HepG2 (cell line): Measurements from ENCODE around the gene POU2F1. TPM values are rescaled to one million over a fixed set of nuclear protein-coding genes. Genes with fewer than 3 reads are reported as not detected.

Experiments
- ATAC-seq: fragments of 200-7000 bp; cut with Tn5 transposase; 3 replicates; pipeline ENCODE4 v1.9.1; 2020; ENCODE audit warnings: mild to moderate bottlenecking, moderate library complexity
- BruUV-seq: library from RNA; stranded (reverse); fragments of 400-500 nt; replicated peaks from 2 replicates; lab custom pipeline; 2021; lab: Mats Ljungman, UMichigan
- CTCF ChIA-PET: fragments of 300-600 bp; formaldehyde crosslinking; extraction: SDS; loops from one replicate; lab custom pipeline; 2021; ENCODE audit warnings: low total read pairs, inconsistent platforms, low intra/inter-chr PET ratio; lab: Yijun Ruan, JAX
- POLR2A ChIA-PET: fragments of 350-600 bp; sonication (Branson Sonifier 250); formaldehyde crosslinking; loops from one replicate; lab custom pipeline; 2020; ENCODE audit warnings: antibody characterized with exemption, inconsistent platforms; lab: Yijun Ruan, JAX
- DNase-seq: peaks from one replicate; pipeline ENCODE4 v3.0.0-alpha.2; 2015; ENCODE audit warnings: low spot score
- FAIRE-seq: peaks from 3 replicates; lab custom pipeline; 2011; peaks lifted over from hg19 to GRCh38; lab: Jason Lieb, UNC
- H2AFZ ChIP-seq: one replicate; pipeline ENCODE4 v1.6.1; 2011; ENCODE audit warnings: low read length, inconsistent platforms
- H3K27ac ChIP-seq: fragments of 300-600 bp; 3 replicates; pipeline ENCODE4 v1.8.0; 2011; ENCODE audit warnings: mixed run types, mild to moderate bottlenecking, mixed read lengths, low read length, inconsistent platforms; ENCODE audit not compliant: insufficient read depth; ENCODE audit errors: extremely low read length
- H3K27me3 ChIP-seq, 2 experiments: fragments of 200-600 bp in 1 of 2; 2 replicates in 1 of 2; 3 replicates in 1 of 2; pipeline versions ENCODE4 v1.6.0 to v1.8.0; 2011; ENCODE audit warnings: low read length in 2 of 2, mild to moderate bottlenecking in 2 of 2, moderate library complexity in 2 of 2, inconsistent platforms in 1 of 2; ENCODE audit not compliant: insufficient read depth in 2 of 2, control insufficient read depth in 1 of 2
- H3K36me3 ChIP-seq, 2 experiments: fragments of 200-600 bp in 1 of 2; replicated peaks in 1 of 2; 2 replicates in 1 of 2; 3 replicates in 1 of 2; pipeline versions ENCODE4 v1.5.1 to v1.8.0; 2011; ENCODE audit warnings: low read length in 2 of 2, inconsistent platforms in 1 of 2; ENCODE audit not compliant: insufficient read depth in 2 of 2, control insufficient read depth in 1 of 2
- H3K4me1 ChIP-seq: 2 replicates; pipeline ENCODE4 v1.5.1; 2012; ENCODE audit warnings: low read length, inconsistent platforms; ENCODE audit not compliant: insufficient read depth
- H3K4me2 ChIP-seq: 2 replicates; pipeline ENCODE4 v1.6.0; 2011; ENCODE audit warnings: low read depth, low read length, inconsistent platforms
- H3K4me3 ChIP-seq, 3 experiments: fragments of 200-600 bp in 1 of 3; sonication (generic), shearing (Covaris generic) in 1 of 3; replicated peaks in 1 of 3; 2 replicates each; pipeline ENCODE4 v1.5.1; 2011 to 2016; ENCODE audit warnings: low read length in 3 of 3, inconsistent platforms in 2 of 3, low read depth in 2 of 3, mild to moderate bottlenecking in 2 of 3, control low read depth in 1 of 3, mixed read lengths in 1 of 3; ENCODE audit not compliant: insufficient read depth in 1 of 3
- H3K79me2 ChIP-seq: one replicate; pipeline ENCODE4 v1.6.1; 2011; ENCODE audit warnings: low read length, inconsistent platforms; ENCODE audit not compliant: insufficient read depth
- H3K9ac ChIP-seq: 2 replicates; pipeline ENCODE4 v1.6.0; 2011; ENCODE audit warnings: mild to moderate bottlenecking, low read depth, low read length, inconsistent platforms; ENCODE audit not compliant: insufficient read depth
- H3K9me3 ChIP-seq: 2 replicates; pipeline ENCODE4 v1.5.1; 2012; ENCODE audit warnings: mild to moderate bottlenecking, low read length
- H4K20me1 ChIP-seq: 2 replicates; pipeline ENCODE4 v1.6.0; 2011; ENCODE audit warnings: inconsistent platforms, mild to moderate bottlenecking, low read length, moderate library complexity; ENCODE audit not compliant: insufficient read depth
- DNMT1 ChIP-seq: sonication (generic); formaldehyde crosslinking; IDR thresholded peaks from 2 replicates; pipeline ENCODE4 v1.5.1; 2020; ENCODE audit warnings: mild to moderate bottlenecking, missing genetic modification reagents
- MATR3 ChIP-seq: sonication (generic); formaldehyde crosslinking; IDR thresholded peaks from 2 replicates; pipeline ENCODE4 v1.4.0; 2020; ENCODE audit warnings: missing genetic modification reagents
- MEIS2 ChIP-seq: sonication (generic); formaldehyde crosslinking; IDR thresholded peaks from 2 replicates; pipeline ENCODE4 v1.9.0; 2021; ENCODE audit warnings: mild to moderate bottlenecking, missing genetic modification reagents
- TBP ChIP-seq: sonication (generic); formaldehyde crosslinking; IDR thresholded peaks from 2 replicates; pipeline ENCODE4 v1.5.0; 2020; ENCODE audit warnings: missing genetic modification reagents
- ZBTB7B ChIP-seq: sonication (generic); formaldehyde crosslinking; IDR thresholded peaks from 2 replicates; pipeline ENCODE4 v1.4.0; 2020; ENCODE audit warnings: missing genetic modification reagents
- ZNF260 ChIP-seq: sonication (generic); formaldehyde crosslinking; IDR thresholded peaks from 2 replicates; pipeline ENCODE4 v1.4.0; 2020; ENCODE audit warnings: missing genetic modification reagents, low read depth, mild to moderate bottlenecking, borderline replicate concordance
- ZNF34 ChIP-seq: sonication (generic); formaldehyde crosslinking; IDR thresholded peaks from 2 replicates; pipeline ENCODE4 v1.4.0; 2020; ENCODE audit warnings: mild to moderate bottlenecking, missing genetic modification reagents, borderline replicate concordance
- ZNF552 ChIP-seq: sonication (generic); formaldehyde crosslinking; IDR thresholded peaks from 2 replicates; pipeline ENCODE4 v1.9.0; 2022; ENCODE audit warnings: missing genetic modification reagents, mild to moderate bottlenecking, borderline replicate concordance
- ZNF703 ChIP-seq: sonication (generic); formaldehyde crosslinking; IDR thresholded peaks from 2 replicates; pipeline ENCODE4 v1.5.1; 2020; ENCODE audit warnings: missing genetic modification reagents, mild to moderate bottlenecking, moderate library complexity, borderline replicate concordance
- ZNF746 ChIP-seq: sonication (generic); formaldehyde crosslinking; IDR thresholded peaks from 2 replicates; pipeline ENCODE4 v1.8.0; 2022; ENCODE audit warnings: mild to moderate bottlenecking, missing genetic modification reagents
- WGBS: methylation state at CpG from one replicate; pipeline ENCODE4 v1.1.6; 2017; ENCODE audit warnings: low lambda C conversion rate; 5-methylcytosine and 5-hydroxymethylcytosine counted together
- in situ Hi-C: cut with HindIII; loops from 2 replicates; pipeline ENCODE4 v1.10.0; 2017; ENCODE audit warnings: low pct_unique_long_range_greater_than_20kb; ENCODE audit not compliant: extremely low pct_ligation_motif_present
- intact Hi-C: fragments of 100-400 bp; cut with micrococcal nuclease; formaldehyde crosslinking; loops from one replicate; pipeline ENCODE4 v1.10.0; 2022; ENCODE audit not compliant: unreplicated experiment
- polyA plus RNA-seq, 8 experiments: library from polyadenylated mRNA; depleted of rRNA in 3 of 8; stranded (reverse) in 7 of 8; unstranded in 1 of 8; fragments of >200 nt; fragmentation: Illumina TruSeq in 4 of 8; extraction: Trizol in 4 of 8; gene quantifications; 2 replicates each; pipeline versions ENCODE4 v1.2.1 to v1.2.3, GENCODE V29; 2011 to 2016; ENCODE audit warnings: low read depth in 4 of 8, missing spikeins in 1 of 8, mixed read lengths in 1 of 8; ENCODE audit not compliant: insufficient read depth in 1 of 8
- total RNA-seq, 5 experiments: library from RNA; depleted of rRNA; stranded (reverse); fragments of >200 nt; fragmentation: Illumina TruSeq; extraction: Trizol; gene quantifications; 2 replicates each; pipeline ENCODE4 v1.2.3, GENCODE V29; 2016; ENCODE audit warnings: low read depth in 1 of 5
- TF ChIP-seq, protein P1 (sequence below): sonication (generic); formaldehyde crosslinking; IDR thresholded peaks from 2 replicates; pipeline ENCODE4 v1.5.0; 2020; ENCODE audit warnings: missing genetic modification reagents
- TF ChIP-seq, protein P2 (sequence below): fragments of 450-650 bp; IDR thresholded peaks from 2 replicates; pipeline ENCODE4 v1.6.1; 2016
- TF ChIP-seq, protein P3 (sequence below): sonication (generic); formaldehyde crosslinking; IDR thresholded peaks from 2 replicates; pipeline ENCODE4 v1.8.0; 2022; ENCODE audit warnings: mild to moderate bottlenecking, missing genetic modification reagents, moderate library complexity

Gene POU2F1
- total and polyA plus RNA-seq, 2 of the 13 experiments (the other 11 are each of a cell fraction or from before 2014, with no cell fraction given), result 10.2 to 13.0 TPM

- BruUV-seq, result no TSS peak
- FAIRE-seq (no peak), ATAC-seq (no peak), DNase-seq (no peak)
- ChIA-PET POLR2A (no interaction called here), CTCF (no interaction called here)
- in situ Hi-C loops (no loop called here), intact Hi-C loops (no loop called here)
- Histone ChIP-seq H4K20me1 (no peaks in the 10 kb centered on the region), H3K4me1 (peaks cover 16% of the 10 kb centered on the region), H2AFZ (no peak overlapping the region), H3K9me3 (peaks cover 30% of the 10 kb centered on the region), H3K4me3 (no peak overlapping the region), H3K27ac (no peak overlapping the region), H3K9ac (no peak overlapping the region), H3K79me2 (peaks cover 5% of the 10 kb centered on the region), H3K27me3 (no peaks in the 10 kb centered on the region), H3K4me2 (no peak overlapping the region), H3K36me3 (no peaks in the 10 kb centered on the region)
- 93% methylated on average over 3 of the region's 3 CpGs for WGBS
- TF ChIP-seq, protein P1, sequence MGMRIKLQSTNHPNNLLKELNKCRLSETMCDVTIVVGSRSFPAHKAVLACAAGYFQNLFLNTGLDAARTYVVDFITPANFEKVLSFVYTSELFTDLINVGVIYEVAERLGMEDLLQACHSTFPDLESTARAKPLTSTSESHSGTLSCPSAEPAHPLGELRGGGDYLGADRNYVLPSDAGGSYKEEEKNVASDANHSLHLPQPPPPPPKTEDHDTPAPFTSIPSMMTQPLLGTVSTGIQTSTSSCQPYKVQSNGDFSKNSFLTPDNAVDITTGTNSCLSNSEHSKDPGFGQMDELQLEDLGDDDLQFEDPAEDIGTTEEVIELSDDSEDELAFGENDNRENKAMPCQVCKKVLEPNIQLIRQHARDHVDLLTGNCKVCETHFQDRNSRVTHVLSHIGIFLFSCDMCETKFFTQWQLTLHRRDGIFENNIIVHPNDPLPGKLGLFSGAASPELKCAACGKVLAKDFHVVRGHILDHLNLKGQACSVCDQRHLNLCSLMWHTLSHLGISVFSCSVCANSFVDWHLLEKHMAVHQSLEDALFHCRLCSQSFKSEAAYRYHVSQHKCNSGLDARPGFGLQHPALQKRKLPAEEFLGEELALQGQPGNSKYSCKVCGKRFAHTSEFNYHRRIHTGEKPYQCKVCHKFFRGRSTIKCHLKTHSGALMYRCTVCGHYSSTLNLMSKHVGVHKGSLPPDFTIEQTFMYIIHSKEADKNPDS (CRISPR knock-in tag), result no peak
- no peak for TF ChIP-seq ZNF552 (CRISPR knock-in tag)
- TF ChIP-seq, protein P2, sequence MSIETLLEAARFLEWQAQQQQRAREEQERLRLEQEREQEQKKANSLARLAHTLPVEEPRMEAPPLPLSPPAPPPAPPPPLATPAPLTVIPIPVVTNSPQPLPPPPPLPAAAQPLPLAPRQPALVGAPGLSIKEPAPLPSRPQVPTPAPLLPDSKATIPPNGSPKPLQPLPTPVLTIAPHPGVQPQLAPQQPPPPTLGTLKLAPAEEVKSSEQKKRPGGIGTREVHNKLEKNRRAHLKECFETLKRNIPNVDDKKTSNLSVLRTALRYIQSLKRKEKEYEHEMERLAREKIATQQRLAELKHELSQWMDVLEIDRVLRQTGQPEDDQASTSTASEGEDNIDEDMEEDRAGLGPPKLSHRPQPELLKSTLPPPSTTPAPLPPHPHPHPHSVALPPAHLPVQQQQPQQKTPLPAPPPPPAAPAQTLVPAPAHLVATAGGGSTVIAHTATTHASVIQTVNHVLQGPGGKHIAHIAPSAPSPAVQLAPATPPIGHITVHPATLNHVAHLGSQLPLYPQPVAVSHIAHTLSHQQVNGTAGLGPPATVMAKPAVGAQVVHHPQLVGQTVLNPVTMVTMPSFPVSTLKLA, result no peak
- no peak for TF ChIP-seq ZBTB7B (CRISPR knock-in tag)
- TF ChIP-seq ZNF34, result no peak
- no peak for TF ChIP-seq DNMT1 (CRISPR knock-in tag)
- no peak for TF ChIP-seq MEIS2 (CRISPR knock-in tag)
- TF ChIP-seq TBP (CRISPR knock-in tag), result no peak
- TF ChIP-seq, protein P3, sequence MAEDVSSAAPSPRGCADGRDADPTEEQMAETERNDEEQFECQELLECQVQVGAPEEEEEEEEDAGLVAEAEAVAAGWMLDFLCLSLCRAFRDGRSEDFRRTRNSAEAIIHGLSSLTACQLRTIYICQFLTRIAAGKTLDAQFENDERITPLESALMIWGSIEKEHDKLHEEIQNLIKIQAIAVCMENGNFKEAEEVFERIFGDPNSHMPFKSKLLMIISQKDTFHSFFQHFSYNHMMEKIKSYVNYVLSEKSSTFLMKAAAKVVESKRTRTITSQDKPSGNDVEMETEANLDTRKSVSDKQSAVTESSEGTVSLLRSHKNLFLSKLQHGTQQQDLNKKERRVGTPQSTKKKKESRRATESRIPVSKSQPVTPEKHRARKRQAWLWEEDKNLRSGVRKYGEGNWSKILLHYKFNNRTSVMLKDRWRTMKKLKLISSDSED (CRISPR knock-in tag), result no peak
- no peak for TF ChIP-seq ZNF260 (CRISPR knock-in tag)
- no peak for TF ChIP-seq MATR3
- TF ChIP-seq ZNF703 (CRISPR knock-in tag), result no peak
- no peak for TF ChIP-seq ZNF746 (CRISPR knock-in tag)
Measured at GRCh38 chr1:167314671-167315070, 94.0 kb downstream of the POU2F1 start.
